ENCODE data around the gene CBX7. TPM values are rescaled to one million over a fixed set of nuclear protein-coding genes. Genes with fewer than 3 reads are reported as not detected.

Gene CBX7
- total and polyA plus RNA-seq, 2 donors (not counting 1 experiment from before 2014, with no cell fraction given), result 2.8 to 14.7 TPM

DNA sequence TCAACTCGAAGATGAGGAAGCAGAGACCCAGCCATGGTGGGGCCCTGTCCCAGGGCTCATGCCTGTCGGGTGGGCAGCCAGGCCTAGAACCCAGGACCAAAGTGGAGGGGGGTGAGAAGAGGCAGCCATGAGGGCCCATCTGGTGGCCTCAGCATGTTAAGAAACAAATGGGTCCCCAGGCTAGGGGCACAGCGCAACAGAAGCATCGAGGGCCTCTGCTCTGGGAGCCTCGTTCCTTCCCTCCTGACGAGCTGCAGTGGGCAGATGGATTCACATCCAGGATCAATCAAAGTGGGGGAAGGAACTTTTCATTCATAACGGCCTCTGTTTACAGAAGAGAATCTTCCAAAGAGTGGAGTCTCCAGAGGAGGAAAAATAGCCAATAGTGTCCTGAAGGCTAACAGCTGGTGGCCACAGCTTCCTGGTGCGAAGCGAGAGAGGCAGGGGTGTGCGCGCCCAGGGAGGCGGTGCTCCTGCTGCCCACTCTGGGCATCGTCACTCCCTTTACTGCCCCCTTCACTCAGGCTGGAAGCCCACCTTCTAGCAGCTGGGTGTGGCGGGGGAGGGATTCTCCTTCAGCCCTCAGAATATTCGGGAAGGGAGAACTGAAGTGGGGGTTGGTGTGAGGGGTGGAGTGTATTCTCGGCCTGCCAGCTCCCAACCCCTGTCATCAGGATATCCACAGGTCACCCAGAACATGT lies 4.3 kb downstream of the CBX7 start:
- H3K79me2 ChIP-seq (ENCODE audit: control insufficient read depth, insufficient read depth, low read length), result no peaks in the 10 kb centered on the region
- no peak overlapping the region for H3K27ac ChIP-seq (ENCODE audit: insufficient read depth, low read length)
- no peak for TF ChIP-seq EZH2 (IDR thresholded peaks at IDR 0.05; ENCODE audit: low read length, missing control alignments)
- TF ChIP-seq, protein P1, sequence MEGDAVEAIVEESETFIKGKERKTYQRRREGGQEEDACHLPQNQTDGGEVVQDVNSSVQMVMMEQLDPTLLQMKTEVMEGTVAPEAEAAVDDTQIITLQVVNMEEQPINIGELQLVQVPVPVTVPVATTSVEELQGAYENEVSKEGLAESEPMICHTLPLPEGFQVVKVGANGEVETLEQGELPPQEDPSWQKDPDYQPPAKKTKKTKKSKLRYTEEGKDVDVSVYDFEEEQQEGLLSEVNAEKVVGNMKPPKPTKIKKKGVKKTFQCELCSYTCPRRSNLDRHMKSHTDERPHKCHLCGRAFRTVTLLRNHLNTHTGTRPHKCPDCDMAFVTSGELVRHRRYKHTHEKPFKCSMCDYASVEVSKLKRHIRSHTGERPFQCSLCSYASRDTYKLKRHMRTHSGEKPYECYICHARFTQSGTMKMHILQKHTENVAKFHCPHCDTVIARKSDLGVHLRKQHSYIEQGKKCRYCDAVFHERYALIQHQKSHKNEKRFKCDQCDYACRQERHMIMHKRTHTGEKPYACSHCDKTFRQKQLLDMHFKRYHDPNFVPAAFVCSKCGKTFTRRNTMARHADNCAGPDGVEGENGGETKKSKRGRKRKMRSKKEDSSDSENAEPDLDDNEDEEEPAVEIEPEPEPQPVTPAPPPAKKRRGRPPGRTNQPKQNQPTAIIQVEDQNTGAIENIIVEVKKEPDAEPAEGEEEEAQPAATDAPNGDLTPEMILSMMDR (conservative IDR thresholded peaks at IDR 0.05 in 1 of 2, IDR thresholded peaks at IDR 0.05 in 1 of 2; ENCODE audit: low read depth in 1 of 2, low read length in 2 of 2), result no peak
- H3K27me3 ChIP-seq (ENCODE audit: control insufficient read depth, insufficient read depth, low read length), result peaks cover under 1% of the 10 kb centered on the region
- no peak overlapping the region for H2AFZ ChIP-seq (ENCODE audit: low read length)
- no peaks in the 10 kb centered on the region for H4K20me1 ChIP-seq (ENCODE audit: control insufficient read depth, extremely low read depth, insufficient read depth, low read length)
- DNase-seq (ENCODE audit: low read depth in 2 of 2), result no peak
- no peak overlapping the region for H3K4me3 ChIP-seq (replicated peaks in 1 of 4; ENCODE audit: control extremely low read depth in 1 of 4, insufficient read depth in 1 of 4, low read depth in 3 of 4, low read length in 4 of 4)
- H3K9ac ChIP-seq (ENCODE audit: insufficient read depth, low read length), result no peak overlapping the region
- H3K9me3 ChIP-seq (ENCODE audit: control insufficient read depth, insufficient read depth, low read depth, low read length), result no peaks in the 10 kb centered on the region
- peaks cover 3% of the 10 kb centered on the region for H3K4me1 ChIP-seq (ENCODE audit: control insufficient read depth, extremely low read depth, insufficient read depth, low read length)
- H3K4me2 ChIP-seq (ENCODE audit: extremely low read depth, insufficient read depth, low read length), result no peak overlapping the region
- no peaks in the 10 kb centered on the region for H3K36me3 ChIP-seq (ENCODE audit: control insufficient read depth, insufficient read depth, low read length)

DNA sequence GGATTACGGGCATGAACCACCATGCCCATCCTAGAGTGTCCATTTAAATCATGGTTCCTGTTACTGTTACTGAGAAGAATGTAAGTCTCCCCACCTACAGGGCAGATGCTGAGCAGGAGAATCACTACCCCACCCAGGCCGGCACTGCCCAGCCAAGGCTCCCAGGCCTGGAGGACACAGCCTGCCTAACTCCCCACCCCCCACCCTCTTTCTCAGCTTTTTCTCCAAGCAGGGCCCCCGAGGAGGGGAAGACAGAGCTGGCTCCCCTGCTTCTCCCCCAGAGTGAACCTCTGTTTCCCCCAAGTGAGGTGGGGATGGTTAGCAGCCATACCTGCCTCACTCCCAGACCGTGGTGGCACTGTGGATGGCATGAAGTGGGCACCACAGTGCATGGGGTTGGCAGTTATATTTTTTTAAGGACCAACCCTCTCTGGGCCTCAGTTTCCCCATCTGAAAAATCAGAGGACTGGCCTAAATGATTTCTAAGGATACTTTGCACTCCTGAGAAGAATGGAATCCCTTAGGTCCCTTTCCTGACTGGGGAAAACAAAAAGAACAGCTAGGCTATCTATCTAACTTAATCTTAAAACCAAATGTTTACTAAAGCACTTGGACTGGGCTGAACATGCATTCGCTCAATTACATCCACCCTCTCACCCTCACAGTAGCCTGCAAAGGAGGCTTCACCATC lies 5.0 kb downstream of the CBX7 start:
- Histone ChIP-seq H3K79me2 (ENCODE audit: control insufficient read depth, insufficient read depth, low read length) (no peaks in the 10 kb centered on the region), H3K27me3 (ENCODE audit: control insufficient read depth, insufficient read depth, low read length) (no peaks in the 10 kb centered on the region), H4K20me1 (ENCODE audit: control insufficient read depth, extremely low read depth, insufficient read depth, low read length) (no peaks in the 10 kb centered on the region), H3K9ac (ENCODE audit: insufficient read depth, low read length) (no peak overlapping the region), H3K4me3 (replicated peaks in 1 of 4; ENCODE audit: control extremely low read depth in 1 of 4, insufficient read depth in 1 of 4, low read depth in 3 of 4, low read length in 4 of 4) (no peak overlapping the region), H3K4me2 (ENCODE audit: extremely low read depth, insufficient read depth, low read length) (no peak overlapping the region), H3K27ac (ENCODE audit: insufficient read depth, low read length) (no peak overlapping the region), H3K9me3 (ENCODE audit: control insufficient read depth, insufficient read depth, low read depth, low read length) (no peaks in the 10 kb centered on the region), H3K4me1 (ENCODE audit: control insufficient read depth, extremely low read depth, insufficient read depth, low read length) (peaks cover 3% of the 10 kb centered on the region), H2AFZ (ENCODE audit: low read length) (no peak overlapping the region), H3K36me3 (ENCODE audit: control insufficient read depth, insufficient read depth, low read length) (no peaks in the 10 kb centered on the region)
- no peak for TF ChIP-seq EZH2 (IDR thresholded peaks at IDR 0.05; ENCODE audit: low read length, missing control alignments)
- TF ChIP-seq, protein P1 (conservative IDR thresholded peaks at IDR 0.05 in 1 of 2, IDR thresholded peaks at IDR 0.05 in 1 of 2; ENCODE audit: low read depth in 1 of 2, low read length in 2 of 2), result no peak
- no peak for DNase-seq (ENCODE audit: low read depth in 2 of 2)

DNA sequence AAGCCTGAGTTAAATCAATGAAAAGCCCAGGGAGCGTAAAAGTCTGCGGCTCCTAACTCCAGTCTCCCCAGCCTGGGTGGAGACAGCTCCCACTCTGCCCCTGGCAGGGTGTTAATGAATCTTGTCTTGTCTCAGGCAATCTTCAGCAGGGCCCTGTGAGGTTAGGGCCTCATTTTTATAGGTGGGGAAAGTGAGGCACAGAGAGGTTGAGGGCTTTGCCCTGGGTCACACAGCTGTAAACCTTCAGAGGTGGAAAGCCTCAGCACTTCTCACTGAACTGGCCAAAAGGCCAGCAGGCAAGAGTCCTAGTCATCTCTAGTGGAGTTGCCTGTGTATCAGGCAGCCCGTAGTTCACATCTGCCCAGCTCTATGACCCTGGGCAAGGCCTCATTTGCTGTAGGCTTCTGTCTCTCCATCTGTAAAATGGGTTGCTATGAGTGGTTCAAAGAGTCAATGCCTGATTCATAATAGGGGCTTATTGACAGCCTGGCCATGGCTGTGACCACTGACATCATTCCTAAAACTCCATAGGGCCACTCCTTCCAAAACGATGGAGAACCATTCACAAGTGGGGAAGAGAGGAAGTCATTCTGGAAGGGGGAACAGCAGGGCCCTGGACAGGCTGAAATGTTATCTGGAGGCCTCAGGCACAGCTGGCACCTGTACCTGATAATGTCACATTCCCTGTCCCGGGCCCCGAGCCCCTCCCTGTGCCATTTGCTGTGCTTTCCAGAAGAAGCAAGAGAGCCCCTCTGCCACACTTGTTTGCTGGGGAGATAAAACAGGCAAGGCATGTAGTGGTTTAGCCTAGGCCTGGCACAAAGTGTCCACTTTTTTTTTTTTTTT lies 6.0 kb downstream of the CBX7 start:
- H3K36me3 ChIP-seq (ENCODE audit: control insufficient read depth, insufficient read depth, low read length), result no peaks in the 10 kb centered on the region
- peak overlapping the region; percentile 64 for H3K4me2 ChIP-seq (ENCODE audit: extremely low read depth, insufficient read depth, low read length)
- H3K4me3 ChIP-seq (replicated peaks in 1 of 4; ENCODE audit: control extremely low read depth in 1 of 4, insufficient read depth in 1 of 4, low read depth in 3 of 4, low read length in 4 of 4), result peak overlapping the region in 3 of 4 experiments; percentile 42 to 61 (median 51)
- DNase-seq (ENCODE audit: low read depth in 2 of 2), result no peak
- H3K4me1 ChIP-seq (ENCODE audit: control insufficient read depth, extremely low read depth, insufficient read depth, low read length), result peaks cover 3% of the 10 kb centered on the region
- H3K9ac ChIP-seq (ENCODE audit: insufficient read depth, low read length), result no peak overlapping the region
- no peaks in the 10 kb centered on the region for H3K79me2 ChIP-seq (ENCODE audit: control insufficient read depth, insufficient read depth, low read length)
- H3K9me3 ChIP-seq (ENCODE audit: control insufficient read depth, insufficient read depth, low read depth, low read length), result no peaks in the 10 kb centered on the region
- H3K27ac ChIP-seq (ENCODE audit: insufficient read depth, low read length), result no peak overlapping the region
- no peak for TF ChIP-seq EZH2 (IDR thresholded peaks at IDR 0.05; ENCODE audit: low read length, missing control alignments)
- TF ChIP-seq, protein P1 (conservative IDR thresholded peaks at IDR 0.05 in 1 of 2, IDR thresholded peaks at IDR 0.05 in 1 of 2; ENCODE audit: low read depth in 1 of 2, low read length in 2 of 2), result no peak
- no peak overlapping the region for H2AFZ ChIP-seq (ENCODE audit: low read length)
- H4K20me1 ChIP-seq (ENCODE audit: control insufficient read depth, extremely low read depth, insufficient read depth, low read length), result no peaks in the 10 kb centered on the region
- H3K27me3 ChIP-seq (ENCODE audit: control insufficient read depth, insufficient read depth, low read length), result no peaks in the 10 kb centered on the region
